GM19193 (cell line): ENCODE measurements around the gene CDH5.

Experiments used
- POLR2A ChIP-seq: IDR thresholded peaks from 4 replicates; pipeline ENCODE4 v1.6.1; 2011; ENCODE audit not compliant: insufficient read depth, insufficient read length; ENCODE audit errors: extremely low read depth

The CDH5 gene

DNA sequence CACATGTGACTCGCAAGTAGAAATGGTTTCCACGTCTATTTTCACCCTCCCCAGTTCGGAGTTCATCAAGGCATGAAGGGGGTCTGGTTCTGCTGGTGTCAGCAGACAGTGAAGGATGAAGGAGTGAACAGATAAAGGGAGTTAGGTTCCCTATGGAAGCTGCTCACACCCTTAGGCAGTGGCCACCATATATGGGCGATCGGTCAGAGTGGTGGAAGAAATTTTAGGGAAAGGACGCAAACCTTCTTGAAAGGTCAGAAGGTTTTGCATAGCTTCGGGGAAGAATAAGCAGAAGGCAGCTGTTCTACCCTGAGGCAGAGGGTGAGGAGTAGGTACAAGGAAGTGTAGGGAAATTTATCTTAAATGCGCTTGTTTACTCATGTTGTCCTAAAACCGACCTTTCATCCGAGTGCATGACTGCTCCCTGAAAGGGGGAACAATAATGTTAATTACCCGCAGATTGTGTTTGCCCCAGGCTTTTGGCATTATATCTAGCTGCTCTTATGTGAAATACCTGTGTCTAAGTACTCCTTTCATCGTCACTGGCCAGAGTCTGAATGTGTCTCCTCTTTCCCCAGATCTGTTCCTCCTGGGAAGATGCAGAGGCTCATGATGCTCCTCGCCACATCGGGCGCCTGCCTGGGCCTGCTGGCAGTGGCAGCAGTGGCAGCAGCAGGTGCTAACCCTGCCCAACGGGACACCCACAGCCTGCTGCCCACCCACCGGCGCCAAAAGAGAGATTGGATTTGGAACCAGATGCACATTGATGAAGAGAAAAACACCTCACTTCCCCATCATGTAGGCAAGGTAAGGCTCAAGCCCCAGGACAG lies 12.5 kb downstream of the CDH5 start:
- no peak for TF ChIP-seq POLR2A

DNA sequence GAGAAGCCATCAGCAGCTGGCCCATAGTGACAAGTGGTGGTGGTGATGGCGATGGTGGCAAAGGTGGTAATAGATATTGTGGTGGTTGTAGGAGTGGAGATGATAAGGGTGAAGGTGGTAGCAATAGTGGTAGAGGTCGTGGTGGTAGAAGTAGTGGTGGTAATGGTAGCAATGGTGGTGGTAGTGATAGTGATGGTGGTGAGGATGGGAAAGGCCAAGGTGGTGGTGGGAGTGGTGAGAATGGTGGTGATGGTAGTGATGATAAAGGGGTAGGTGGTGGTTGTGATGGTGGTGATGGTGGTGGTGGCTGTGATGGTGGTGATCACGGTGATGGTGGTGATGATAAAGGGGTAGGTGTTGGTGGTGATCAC lies 13.1 kb downstream of the CDH5 start:
- TF ChIP-seq POLR2A, result no peak

DNA sequence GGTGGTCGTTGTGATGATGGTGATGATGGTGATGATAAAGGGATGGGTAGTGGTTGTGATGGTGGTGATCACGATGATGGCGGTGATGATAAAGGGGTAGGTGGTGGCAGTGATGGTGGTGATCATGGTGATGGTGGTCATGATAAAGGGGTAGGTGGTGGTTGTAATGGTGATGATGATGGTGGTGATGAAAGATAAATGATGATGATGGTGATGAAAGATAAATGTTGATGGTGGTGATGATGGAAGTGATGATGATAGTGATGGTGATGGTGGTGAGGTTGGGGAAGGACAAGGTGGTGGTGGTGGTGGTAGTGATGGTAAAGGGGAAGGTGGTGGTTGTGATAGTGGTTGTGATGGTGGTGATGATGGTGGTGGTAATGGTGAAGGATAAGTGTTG lies 13.9 kb downstream of the CDH5 start:
- no peak for TF ChIP-seq POLR2A

DNA sequence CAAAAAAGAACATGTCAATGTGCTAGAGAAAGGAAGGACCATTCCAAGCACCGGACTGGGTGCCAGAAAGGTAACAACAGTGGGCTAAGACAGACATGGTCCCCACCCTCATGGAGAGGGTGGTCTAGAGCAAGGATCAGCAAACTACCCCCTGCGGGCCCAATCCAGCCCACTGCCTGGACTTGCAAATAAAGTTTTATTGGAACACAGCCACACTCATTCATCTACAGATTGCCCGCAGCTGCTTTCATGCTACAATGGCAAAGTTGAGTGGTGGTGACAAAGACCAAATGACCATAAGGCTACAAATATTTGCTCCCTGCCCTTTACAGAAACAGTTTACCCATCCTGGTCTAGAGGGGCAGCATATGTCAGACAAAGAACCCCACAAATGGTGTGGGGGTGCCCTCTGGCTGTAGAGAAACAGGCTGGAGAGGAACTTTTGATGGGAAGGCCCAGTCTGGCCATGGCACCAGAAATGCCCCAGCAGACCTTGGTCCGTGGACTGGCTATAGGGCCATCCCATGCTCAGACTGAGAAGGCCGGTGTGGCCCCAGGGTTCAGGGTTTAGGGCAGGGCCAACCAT lies 15.2 kb downstream of the CDH5 start:
- TF ChIP-seq POLR2A, result no peak

DNA sequence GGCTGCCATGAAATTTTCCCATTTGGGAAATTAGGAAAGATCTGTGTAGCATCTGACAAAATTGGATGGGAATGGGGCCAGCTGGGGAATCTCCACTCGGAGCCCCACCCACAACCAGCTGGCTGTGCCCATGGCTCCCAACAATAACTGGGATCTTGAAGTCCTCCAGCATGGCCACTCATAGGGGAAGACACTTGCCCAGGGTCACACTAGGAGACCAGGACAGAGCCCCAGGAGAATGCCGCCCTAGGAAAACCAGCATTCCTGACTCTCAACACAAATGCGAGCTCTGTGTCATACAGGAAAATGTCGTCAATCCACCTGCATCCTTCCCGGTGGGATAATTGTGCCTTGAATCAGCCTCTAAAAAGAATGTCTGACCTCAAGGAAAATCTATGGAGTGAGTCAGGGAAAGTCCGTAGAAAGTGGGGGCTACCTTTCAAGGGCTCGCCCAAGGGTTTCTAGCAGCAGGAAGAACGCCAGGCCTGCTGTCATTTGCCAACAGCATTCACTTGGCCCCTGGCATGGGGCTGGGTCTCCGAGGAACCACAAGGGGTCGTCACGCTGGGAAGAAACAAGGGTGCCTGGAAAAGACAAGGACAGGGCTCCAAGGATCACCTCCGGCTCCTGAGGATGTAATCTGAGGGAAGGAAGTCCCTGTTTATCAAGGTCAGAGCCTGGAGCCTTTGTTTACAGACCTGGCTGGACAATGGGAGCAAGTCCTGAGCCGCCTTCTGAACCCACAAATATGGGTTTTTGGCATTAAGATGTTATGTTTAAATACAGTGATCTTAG lies 15.9 kb downstream of the CDH5 start:
- TF ChIP-seq POLR2A, result no peak

DNA sequence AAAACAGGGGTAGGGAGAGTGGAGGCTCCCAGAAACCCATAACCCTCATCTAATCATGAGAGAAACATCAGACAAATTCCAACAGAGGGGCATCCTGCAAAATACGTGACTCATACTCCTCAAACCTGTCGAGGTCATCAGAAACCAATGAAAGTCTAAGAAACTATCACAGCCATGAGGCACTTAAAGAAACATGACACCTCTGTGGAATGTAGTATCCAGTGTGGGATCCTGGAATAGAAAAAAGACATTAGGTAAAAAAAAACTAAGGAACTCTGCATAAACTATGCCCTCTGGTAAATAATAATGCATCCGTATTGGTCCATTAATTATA lies 16.4 kb downstream of the CDH5 start:
- TF ChIP-seq POLR2A, result no peak

DNA sequence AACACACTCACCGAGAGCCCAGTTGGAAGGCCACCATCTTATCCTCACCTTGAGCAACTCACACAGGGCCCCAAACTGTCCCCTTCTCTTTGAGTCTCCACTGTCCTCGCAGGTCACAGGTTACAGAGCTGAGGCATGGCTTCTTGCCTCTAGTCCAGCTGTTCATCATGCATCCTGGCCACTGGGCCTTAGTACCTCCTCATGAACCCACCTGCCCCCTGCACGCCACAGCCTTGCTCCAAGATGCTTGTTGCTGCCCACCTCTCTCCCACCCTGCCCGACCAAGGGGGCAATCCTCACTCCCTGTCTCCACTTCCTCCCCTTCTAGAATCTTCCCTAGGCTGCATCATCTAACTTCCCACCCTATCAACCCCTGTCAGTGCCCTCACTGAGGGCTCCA lies 17.1 kb downstream of the CDH5 start:
- TF ChIP-seq POLR2A, result no peak

DNA sequence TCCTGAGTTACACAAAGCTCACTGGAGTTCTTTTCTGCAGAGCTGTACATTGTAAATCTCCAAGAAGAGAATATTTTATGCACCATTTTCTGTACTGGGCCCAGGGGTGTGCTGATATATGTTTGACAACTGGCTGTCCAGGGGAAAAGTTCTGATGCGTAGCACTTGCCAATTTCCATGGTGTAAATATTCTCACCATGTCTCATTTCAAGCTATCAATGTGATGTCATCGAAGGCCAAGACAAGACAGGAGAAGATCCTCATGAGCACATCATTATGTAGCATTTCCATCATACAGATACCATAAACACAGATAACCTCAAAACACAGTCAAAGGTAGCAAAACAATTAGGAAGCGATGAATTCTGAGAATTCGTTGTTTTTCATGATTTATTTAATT lies 18.9 kb downstream of the CDH5 start:
- TF ChIP-seq POLR2A, result no peak

DNA sequence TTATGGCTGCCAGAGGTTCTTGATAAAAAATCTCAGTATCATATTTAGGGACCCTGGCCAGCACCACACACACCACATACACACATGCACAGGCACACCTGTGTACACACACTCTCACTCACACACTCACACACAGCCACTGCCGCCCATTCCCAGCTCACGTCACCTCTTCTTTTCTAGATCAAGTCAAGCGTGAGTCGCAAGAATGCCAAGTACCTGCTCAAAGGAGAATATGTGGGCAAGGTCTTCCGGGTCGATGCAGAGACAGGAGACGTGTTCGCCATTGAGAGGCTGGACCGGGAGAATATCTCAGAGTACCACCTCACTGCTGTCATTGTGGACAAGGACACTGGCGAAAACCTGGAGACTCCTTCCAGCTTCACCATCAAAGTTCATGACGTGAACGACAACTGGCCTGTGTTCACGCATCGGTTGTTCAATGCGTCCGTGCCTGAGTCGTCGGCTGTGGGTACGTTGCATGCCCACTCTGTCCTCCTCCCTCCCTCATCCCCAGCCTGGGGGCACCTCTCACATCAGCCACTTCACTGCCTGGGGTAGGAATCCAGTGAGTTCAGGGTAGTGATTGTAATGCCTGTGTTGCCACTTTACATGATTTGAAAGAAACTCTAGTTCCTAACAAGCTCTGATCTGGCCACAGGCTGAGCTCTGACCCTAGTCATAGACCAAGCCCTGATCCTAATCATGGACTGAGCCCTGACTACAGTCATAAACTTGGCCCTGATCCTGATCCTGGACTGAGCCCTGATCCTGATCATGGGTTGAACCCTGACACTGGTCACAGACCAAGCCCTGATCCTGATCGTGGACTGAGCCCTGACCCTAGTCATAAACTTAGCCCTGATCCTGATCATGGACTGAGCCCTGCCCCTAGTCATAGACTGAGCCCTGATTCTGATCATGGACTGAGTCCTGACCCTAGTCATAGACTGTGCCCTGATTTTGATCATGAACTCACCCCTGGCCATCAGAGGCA lies 20.4 kb downstream of the CDH5 start:
- TF ChIP-seq POLR2A, result no peak

DNA sequence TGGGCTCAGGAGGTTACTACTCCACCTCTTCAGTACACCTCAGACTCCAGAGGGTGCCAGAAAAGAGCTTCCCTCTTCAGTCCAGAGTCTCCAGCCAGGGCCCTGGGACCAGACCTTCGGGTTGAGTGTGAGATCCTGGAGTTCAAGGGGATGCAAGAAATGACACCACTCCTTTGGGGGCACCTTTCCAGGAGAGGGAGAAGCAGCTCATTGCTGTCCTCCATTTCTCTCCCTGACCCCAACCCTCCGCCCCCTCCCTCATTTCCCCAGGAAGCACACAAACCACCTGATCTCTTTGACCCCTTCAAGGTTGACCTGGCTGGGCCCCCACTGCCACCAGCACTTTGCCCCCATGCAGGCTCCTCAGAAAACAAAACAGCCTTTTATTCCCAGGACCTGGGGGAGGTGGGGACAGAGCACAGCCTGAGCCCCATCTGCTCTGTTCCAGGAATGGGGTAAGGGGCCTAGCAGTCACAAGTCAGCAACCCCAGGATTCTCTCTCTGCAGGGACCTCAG lies 21.4 kb downstream of the CDH5 start:
- no peak for TF ChIP-seq POLR2A

DNA sequence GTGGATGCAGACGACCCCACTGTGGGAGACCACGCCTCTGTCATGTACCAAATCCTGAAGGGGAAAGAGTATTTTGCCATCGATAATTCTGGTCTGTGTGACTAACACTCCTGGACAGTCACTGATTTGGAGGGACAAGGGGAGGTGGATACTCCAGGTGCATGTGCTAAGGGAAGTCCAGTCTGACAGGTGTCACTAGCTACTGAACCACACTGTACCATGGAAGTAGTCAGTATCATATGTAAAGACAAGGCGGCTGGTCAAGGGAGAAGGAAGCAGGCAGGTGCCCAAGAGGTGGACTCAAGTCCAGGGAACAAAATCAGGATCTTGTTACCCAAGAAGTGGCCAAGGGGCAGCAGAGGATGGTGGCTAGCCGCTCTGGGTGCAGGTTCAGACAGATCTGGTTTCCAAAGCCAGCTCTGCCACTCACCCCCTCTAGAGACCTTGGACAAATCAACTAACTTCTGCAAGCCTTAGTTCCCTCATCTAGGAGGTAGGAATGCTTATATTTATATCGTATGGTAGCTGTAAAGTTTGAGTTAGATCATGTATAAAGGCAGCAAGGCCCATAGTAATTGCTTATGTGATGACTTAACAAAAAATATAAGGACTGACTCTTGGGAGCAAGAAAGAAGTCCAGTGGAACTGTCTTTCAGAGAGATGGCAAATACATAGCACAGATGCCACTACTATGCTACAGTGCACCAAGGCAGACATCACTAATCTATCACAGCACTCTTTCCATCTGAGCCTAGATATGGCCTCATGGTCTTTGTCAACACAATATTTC lies 22.1 kb downstream of the CDH5 start:
- no peak for TF ChIP-seq POLR2A

DNA sequence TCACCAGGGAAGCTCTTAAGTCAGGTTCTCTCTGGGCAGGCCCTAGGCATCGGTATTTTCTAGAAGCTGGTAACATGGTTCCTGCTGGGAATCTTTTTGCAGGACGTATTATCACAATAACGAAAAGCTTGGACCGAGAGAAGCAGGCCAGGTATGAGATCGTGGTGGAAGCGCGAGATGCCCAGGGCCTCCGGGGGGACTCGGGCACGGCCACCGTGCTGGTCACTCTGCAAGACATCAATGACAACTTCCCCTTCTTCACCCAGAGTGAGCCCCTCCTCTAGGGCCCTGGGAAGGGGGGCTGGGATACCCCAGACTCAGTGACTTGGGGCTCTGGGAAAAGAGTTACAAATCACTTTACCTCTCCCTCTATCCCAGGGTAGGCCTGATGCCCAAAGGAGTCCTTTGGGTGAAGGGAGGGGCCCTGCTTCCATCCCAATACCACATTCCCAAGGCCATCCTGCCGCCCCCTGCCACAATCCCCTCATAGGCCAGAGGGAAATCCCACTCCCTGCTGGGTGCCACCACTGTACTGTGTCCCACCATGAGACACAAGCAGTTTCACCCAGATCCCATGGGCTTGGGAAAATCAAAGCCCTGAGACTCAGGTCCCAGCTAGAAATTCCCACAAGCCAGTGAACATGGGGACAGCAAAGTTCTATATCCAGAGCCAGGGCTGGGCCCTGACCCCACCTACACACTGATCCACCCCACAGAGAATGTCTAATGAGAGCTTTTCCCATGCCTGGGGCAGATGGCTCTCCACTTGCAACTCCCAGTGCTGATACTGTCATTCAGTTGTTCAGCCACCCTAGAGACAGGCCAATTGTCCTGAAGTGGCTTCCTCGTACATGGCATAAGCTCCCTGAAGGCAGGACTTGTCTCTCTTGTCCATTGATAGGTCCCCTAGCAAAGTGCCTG lies 23.0 kb downstream of the CDH5 start:
- TF ChIP-seq POLR2A, result no peak
